GM19240 (cell line): ENCODE results near the gene RAPH1.

Source experiments
- DNase-seq: peaks from one replicate; pipeline ENCODE4 v3.0.0; 2011; ENCODE audit warnings: low spot score; ENCODE audit not compliant: insufficient read length

The RAPH1 gene

GRCh38 chr2:203535078-203535783 lies at the start of gene RAPH1:
TSS of gene RAPH1 (minus strand) at chr2:203535301. CDS start at chr2:203495353, 39,948 bp downstream.
- DNase-seq = peak; percentile 35

- DNase-seq = no peak
These were observed 49.7 kb upstream of the RAPH1 start for GRCh38 chr2:203584784-203585183.

GRCh38 chr2:203583701-203584100 lies 48.6 kb upstream of the RAPH1 start:
- no peak for DNase-seq

- no peak for DNase-seq
These were observed 48.1 kb upstream of the RAPH1 start for GRCh38 chr2:203583084-203583695.

GRCh38 chr2:203582468-203582867 lies 47.4 kb upstream of the RAPH1 start:
- DNase-seq = no peak

- DNase-seq = no peak
These were observed 45.7 kb upstream of the RAPH1 start for GRCh38 chr2:203580844-203581243.

GRCh38 chr2:203579730-203580129 lies 44.6 kb upstream of the RAPH1 start:
- DNase-seq = no peak

GRCh38 chr2:203578759-203579643 lies 43.9 kb upstream of the RAPH1 start:
- DNase-seq = peak; percentile 24

- DNase-seq = no peak
These were observed 39.7 kb upstream of the RAPH1 start for GRCh38 chr2:203574824-203575223.

GRCh38 chr2:203572316-203572715 lies 37.2 kb upstream of the RAPH1 start:
- no peak for DNase-seq

GRCh38 chr2:203569677-203570316 lies 34.7 kb upstream of the RAPH1 start:
- no peak for DNase-seq

- DNase-seq = no peak
These were observed 32.6 kb upstream of the RAPH1 start for GRCh38 chr2:203567691-203568090.

GRCh38 chr2:203566161-203566560 lies 31.1 kb upstream of the RAPH1 start:
- DNase-seq = no peak

GRCh38 chr2:203565076-203565475 lies 30.0 kb upstream of the RAPH1 start:
- DNase-seq = no peak

- DNase-seq = no peak
These were observed 27.2 kb upstream of the RAPH1 start for GRCh38 chr2:203562268-203562667.

- DNase-seq = no peak
These were observed 24.5 kb upstream of the RAPH1 start for GRCh38 chr2:203559641-203560040.

GRCh38 chr2:203553784-203554183 lies 18.7 kb upstream of the RAPH1 start:
- no peak for DNase-seq

- no peak for DNase-seq
These were observed 16.7 kb upstream of the RAPH1 start for GRCh38 chr2:203551778-203552177.

GRCh38 chr2:203550266-203550665 lies 15.2 kb upstream of the RAPH1 start:
- no peak for DNase-seq

- DNase-seq = no peak
These were observed 14.3 kb upstream of the RAPH1 start for GRCh38 chr2:203549406-203549805.

GRCh38 chr2:203548887-203549286 lies 13.8 kb upstream of the RAPH1 start:
- DNase-seq = no peak

- DNase-seq = no peak
These were observed 12.3 kb upstream of the RAPH1 start for GRCh38 chr2:203547356-203547755.
